ENCODE measurements around the gene DUSP23.

DUSP23 gene

DNA sequence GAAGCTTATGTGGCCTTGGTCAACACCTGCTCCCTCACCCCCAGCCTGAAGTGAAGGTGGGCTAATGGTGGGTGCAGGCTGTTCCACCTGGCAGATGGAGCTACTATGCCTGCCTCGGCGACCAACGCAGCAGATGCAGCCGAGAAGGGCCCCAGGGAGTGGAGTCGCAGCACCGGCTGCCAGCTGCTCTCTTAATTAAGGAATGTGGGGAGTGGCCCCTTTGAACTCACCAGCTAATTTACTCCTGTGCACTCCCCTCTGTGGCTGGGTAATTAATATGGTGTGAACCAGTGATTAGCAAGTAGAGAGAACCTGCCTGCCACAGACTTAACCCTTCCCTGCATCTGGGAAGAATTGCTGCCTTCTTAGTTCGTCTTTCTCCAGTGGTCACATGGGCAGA is 42.6 kb downstream of the DUSP23 start:
- TF ChIP-seq, protein P1, sequence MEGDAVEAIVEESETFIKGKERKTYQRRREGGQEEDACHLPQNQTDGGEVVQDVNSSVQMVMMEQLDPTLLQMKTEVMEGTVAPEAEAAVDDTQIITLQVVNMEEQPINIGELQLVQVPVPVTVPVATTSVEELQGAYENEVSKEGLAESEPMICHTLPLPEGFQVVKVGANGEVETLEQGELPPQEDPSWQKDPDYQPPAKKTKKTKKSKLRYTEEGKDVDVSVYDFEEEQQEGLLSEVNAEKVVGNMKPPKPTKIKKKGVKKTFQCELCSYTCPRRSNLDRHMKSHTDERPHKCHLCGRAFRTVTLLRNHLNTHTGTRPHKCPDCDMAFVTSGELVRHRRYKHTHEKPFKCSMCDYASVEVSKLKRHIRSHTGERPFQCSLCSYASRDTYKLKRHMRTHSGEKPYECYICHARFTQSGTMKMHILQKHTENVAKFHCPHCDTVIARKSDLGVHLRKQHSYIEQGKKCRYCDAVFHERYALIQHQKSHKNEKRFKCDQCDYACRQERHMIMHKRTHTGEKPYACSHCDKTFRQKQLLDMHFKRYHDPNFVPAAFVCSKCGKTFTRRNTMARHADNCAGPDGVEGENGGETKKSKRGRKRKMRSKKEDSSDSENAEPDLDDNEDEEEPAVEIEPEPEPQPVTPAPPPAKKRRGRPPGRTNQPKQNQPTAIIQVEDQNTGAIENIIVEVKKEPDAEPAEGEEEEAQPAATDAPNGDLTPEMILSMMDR (IDR thresholded peaks at IDR 0.05), result no peak

DNA sequence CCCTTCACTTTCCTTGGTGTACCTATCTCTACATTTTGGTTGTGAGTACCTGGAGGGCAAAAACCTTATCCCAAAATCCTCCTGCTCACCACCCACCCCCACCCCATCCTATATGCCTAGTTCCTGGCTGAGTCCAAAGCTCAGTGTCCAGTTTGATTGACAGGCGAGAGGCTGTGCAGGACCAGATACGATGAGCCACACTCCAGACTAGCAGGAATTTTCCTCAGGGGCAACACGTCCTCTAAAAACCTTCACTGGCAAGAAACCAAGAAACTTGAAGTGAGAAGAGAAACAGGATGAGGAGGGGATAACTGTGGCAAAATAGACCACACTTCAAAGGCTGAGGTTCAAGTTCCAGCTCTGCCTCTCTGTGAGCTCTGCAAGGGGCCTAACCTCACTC is 44.8 kb downstream of the DUSP23 start:
- TF ChIP-seq, protein P1 (IDR thresholded peaks at IDR 0.05), result no peak

DNA sequence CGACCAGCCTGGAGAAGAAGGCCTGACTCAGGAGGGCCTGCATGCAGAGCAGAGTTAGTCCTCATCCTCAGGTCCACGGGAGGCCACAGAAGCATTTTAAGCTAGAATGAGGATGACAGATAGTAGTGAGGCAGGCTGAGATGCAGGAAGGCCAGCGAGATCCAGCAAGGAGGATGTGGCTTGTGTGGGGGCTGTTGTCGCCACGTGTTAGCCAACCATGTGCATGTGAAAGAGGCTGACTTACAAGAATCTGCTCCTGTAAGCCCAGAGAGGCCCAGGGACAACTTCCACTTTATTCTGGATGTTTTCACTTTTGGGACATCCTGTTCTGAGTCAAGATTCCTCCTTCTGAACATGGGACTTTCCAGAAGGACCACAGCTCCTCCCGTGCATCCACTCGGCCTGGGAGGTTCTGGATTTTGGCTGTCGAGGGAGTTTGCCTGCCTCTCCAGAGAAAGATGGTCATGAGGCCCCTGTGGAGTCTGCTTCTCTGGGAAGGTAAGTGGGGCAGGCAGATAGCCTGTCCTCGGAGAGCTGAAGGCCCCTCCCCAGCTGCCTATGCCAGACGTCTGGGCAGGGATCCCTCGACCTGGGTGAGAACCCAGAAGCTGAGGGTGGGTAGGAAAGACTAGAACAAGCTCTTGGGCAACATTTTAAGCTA is 45.8 kb downstream of the DUSP23 start, which contains the start of gene SLAMF8:
SLAMF8 (plus strand) TSS at position 433 of the 661 bp plus-strand sequence; CDS start at position 459, 26 bp downstream.
- TF ChIP-seq, protein P1 (IDR thresholded peaks at IDR 0.05), result no peak

DNA sequence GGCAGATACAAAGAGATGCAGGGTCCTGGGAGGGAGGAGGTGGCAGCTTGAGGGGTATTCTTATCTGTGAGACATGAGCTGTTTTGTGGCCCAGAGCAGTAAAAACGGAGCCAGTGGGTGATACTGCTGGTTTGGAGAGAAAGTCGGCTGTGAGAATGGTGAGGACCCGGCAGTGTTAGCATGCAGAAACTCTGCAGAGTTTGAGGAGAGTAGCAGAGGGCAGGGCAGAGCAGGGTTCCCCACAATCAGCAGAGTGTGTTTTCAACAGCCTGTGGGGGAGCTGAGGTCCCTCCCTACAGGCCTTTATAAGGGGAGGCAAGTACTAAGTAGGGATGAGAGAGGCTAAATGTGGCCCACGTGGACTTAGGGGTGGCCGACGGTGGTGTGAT is 46.3 kb downstream of the DUSP23 start:
- TF ChIP-seq, protein P1 (IDR thresholded peaks at IDR 0.05), result no peak

DNA sequence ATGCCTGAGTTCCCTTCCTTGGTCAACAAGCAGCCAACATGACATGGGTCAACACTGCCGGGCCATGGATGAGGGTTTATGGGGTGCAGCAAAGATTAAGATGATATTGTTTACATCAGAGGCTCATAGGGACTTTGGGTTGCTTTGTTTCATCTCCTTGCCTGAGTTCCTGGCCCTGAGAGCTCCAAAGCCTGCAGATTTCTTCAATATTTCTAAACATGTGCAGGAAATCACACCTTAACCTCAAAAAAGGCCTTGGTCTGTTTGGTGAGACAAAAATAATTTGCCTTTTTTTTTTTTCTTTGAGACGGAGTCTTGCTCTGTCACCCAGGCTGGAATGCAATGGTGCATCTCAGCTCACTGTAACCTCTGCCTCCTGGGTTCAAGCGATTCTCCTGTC is 46.8 kb downstream of the DUSP23 start:
- TF ChIP-seq, protein P1 (IDR thresholded peaks at IDR 0.05), result no peak

DNA sequence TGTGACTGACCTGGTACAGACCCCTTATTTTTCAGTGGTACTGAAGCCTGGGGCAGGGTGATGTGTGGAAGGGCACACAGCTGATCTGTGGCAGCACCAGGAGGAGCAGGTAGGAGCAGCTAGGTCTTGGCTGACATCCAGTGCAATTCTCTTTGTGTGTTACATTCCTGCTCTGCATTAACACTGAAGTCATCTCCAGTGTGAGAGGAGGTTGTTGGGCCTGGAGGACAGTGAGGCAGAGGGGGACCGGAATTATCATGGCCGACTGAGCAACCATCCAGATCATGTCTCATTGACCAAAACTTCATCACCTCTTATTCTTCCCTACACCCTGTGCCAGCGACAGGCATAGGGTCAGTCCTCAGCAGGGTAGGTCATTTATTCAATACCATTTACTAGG is 47.4 kb downstream of the DUSP23 start:
- TF ChIP-seq, protein P1 (IDR thresholded peaks at IDR 0.05), result no peak

DNA sequence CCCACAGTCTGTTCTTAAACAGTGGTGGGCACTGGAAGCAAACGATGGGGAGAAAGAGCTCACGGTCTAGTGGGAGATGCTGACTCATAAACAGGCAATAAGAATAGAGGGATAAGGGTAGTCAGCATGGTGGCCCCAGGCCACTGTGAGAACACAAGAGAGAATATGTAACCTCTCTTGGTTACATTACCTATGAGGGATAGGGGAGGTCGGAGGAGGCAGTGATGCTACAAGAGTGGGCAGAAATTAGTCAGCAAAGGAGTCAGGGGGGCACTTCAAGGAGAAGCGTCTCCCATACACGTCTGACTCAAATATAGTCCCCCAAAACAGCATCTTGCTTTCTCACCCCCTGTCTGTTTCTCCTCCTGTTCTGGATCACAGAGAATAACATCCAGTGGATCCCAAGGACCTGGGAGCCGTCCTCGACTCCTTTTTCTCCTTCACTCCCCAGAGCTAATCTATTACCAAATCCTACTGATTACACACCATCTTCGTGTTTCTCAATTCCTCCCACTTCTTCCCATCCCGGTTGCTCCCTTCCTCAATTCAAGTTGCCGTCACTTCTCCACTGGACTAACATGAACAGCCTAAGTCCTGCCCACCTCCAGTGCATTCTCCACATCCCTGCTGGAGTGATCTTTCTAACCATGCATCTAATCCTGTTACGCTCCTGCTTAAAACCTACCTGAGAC is 48.0 kb downstream of the DUSP23 start:
- TF ChIP-seq, protein P1 (IDR thresholded peaks at IDR 0.05), result no peak
